Measurements from ENCODE around the gene PLSCR4.
A peak's percentile ranks its signal among the peaks of the same experiment; 100 is the strongest.
"Not testable (repeated sequence)": the region's sequence is repeated elsewhere in the genome, so short reads cannot be mapped to it uniquely, and the experiment has no call there.

The PLSCR4 gene

DNA sequence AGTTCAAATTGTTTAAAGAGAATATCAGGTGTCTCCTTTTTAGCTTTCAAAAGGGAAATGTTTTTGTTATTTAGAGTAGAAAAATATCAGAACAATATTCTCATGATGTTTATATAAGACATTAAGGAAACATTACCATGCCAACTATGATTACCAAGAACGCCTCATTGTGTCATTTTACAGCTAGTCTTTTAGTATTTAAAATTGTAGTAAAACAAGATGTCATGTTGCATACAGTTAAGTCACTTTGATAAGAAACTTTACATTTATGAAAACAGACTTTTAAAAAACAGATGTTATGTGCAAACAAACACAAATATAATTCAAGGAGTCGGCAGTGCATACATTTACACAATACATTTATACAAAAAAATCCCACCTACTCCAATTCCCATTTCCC lies 4.4 kb downstream of the PLSCR4 start:
- DNase-seq, result no peak

DNA sequence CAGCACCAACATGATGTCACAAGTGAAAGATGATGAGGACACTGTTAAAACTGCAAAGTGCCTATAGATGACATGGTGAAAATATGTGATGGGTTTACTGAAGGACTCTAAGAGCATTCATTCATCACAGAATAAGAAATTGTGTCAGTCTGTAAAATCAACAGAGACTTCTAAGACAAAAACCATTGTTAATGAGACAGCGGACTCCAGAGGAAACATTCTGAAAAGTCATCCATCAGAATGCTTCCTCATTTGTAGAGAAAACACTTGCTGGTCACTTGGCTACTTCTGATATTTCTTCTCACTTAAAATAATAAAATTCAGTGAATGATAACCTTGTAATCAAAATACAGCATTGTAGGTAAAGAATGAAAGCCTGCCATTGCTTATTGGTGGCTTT lies 7.3 kb downstream of the PLSCR4 start:
- DNase-seq, result no peak

- no peak for DNase-seq
Measured at GRCh38 chr3:146241523-146242240, 9.2 kb downstream of the PLSCR4 start.

- no peak for DNase-seq
Measured at GRCh38 chr3:146233487-146233886, 17.4 kb downstream of the PLSCR4 start.

GRCh38 chr3:146227486-146227885 lies 23.4 kb downstream of the PLSCR4 start:
- DNase-seq, result no peak

DNA sequence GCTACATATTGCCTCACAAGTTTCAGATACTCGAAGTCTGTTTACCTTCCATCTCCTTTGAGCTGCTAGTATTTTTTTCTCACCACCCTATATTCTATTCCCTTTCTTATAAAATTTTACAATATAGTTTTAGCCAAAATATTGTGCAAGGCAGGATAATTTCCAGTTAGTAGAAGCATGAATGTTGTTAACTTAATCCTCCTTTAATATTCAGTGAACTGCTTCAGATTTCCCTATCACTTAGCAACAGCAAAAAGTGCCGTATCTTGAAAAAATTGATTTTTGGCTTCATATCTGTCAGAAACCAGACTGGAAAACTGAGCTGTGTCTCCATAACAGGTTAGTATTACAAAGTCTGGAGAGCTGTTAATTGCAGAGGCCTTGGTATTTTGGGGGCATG lies 24.0 kb downstream of the PLSCR4 start:
- no peak for DNase-seq

DNA sequence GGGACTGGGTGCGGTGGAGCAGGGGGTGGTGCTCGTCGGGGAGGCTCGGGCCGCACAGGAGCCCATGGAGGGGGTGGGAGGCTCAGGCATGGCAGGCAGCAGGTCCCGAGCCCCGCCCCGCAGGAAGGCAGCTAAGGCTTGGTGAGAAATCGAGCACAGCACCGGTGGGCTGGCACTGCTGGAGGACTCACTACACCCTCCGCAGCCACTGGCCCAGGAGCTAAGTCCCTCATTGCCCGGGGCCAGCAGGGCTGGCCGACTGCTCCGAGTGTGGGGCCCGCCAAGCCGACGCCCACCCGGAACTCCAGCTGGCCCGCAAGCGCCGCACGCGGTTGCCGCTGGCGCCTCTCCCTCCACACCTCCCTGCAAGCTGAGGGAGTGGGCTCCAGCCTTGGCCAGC lies 25.4 kb downstream of the PLSCR4 start:
- DNase-seq, result not testable (repeated sequence)

GRCh38 chr3:146223401-146224373 lies 27.2 kb downstream of the PLSCR4 start:
- no peak for DNase-seq

DNA sequence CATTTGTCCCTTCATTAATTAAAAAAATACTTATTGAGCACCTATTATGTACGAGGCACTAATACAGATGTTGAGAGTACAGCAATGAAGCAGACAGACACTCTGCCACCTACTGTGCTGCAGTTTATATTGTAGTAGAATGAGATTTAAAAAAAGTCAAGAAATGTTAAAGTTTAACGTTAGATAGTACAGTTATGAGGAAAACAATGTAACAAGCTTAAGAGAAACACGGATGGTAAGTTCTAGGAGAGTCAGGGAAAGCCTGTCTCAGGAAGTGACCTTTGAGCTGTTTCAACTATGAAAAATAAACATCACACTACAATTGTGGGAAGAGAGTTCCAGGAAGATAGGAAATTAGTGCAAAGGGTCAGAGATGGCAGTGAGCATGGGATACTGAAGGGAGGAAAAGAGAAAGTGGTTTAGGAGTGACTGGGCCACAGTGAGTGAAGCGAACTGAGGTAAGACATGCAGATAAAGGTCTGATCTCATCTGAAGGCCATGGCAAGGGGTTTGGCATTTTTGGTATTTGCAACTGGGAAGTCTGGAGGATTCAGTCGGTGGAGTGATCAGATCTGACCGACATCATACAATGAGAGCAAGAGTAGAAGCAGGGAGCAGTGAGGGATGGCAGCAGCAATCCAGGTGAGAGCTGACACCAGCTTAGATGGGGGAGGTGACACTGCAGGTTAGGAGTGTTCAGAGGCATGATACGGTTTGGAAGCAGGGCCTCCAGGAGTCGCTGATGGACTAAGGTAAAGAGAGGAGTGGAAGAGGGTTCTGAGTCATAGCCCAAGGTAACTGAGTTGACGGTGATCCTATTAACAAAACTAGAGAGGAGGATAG lies 28.5 kb downstream of the PLSCR4 start:
- no peak for DNase-seq

DNA sequence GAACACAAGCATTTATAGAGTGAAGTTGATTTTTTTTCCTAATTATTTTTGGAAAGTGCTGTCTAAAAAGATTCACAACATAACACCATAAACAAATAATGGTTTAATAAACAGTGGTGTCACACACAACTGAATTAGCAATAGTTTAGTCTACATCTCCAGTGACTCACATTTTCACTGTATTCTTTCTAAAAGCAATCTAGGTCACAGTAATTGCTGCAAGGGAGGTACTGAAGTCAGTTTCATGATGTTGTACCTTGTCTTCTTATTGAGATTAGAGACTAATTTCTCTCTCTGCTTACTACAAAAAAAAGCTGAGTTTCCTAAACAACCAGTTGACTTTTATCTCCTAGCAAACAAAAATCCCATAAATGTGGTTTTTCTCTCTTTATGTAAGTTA lies 29.6 kb downstream of the PLSCR4 start:
- no peak for DNase-seq

DNA sequence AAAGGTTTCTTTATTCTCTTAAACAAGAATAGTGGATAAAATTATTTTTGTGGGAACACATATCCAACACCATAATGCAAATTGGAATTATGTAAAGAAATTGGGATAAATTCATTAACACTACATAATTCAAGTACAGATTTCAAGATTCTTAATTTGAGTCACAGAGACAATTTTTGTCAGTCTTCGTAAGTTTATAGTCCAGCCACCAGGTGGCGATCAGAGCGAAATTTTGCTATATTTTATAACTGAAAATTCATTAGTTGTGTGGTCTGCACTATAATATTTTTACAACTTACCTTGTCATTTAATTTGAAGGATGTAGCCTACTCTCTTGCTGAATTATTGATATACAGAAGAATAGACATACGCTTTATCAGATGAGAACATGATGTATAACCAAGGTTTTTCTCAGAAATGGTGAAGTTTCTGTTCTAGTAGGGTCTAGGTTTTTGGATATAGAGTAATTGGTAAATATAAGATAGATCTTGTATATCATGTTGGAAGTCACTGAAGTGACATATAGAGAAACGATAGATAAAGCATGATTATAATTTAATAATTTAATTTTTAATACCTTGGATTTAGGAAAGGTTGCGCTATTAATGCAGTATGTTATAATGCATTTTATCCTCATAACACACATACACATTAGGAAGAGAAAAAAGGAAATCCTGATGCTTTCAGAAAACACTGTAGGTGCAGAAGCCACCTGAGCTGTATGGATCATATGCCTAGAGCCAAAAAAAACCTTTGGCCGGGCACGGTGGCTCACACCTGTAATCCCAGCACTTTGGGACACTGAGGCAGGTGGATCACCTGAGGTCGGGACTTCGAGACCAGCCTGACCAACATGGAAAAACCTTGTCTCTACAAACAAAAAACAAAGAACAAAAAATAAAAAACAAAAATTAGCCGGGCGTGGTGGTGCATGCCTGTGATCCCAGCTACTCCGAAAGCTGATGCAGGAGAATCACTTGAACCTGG lies 31.7 kb downstream of the PLSCR4 start:
- DNase-seq, result peak; percentile 37 to 58

DNA sequence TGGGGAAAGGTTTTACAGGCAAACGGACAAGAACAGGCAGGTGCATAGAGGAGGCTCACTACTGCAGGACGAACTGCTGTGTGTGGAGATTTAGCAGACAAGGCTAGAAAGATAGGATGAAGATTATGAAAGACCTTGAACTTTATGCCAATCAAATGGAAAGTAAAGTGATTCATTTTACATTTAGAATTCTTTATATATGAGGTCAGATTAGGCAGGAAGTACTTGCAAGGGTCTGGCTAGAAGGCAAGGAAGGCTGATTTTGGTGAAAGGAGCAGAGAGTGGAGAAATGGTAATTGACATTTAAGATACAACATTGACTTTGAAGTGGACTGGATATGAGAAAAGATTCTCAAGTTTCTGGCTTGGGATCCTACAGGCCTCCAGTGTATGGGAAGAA lies 33.6 kb downstream of the PLSCR4 start:
- no peak for DNase-seq

DNA sequence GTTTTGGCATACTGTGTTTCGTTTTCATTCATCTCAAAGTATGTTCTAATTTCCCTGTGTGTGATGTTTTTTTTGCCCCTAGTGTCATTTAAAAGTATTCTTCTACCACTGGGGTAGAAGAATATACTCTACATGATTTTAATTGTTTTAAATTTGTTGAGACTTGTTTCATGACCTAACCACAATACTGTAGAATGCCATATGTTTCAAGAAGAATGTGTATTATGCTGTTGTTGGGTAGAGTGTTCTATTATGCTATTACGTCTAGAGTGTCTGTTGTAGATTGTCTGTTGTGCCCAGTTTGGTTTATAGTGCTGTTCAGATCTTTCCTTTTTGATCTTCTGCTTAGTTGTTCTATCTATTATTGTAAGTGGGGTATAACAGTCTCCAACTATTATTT lies 36.4 kb downstream of the PLSCR4 start:
- no peak for DNase-seq

- no peak for DNase-seq
Measured at GRCh38 chr3:146209371-146209770, 41.5 kb downstream of the PLSCR4 start.

DNA sequence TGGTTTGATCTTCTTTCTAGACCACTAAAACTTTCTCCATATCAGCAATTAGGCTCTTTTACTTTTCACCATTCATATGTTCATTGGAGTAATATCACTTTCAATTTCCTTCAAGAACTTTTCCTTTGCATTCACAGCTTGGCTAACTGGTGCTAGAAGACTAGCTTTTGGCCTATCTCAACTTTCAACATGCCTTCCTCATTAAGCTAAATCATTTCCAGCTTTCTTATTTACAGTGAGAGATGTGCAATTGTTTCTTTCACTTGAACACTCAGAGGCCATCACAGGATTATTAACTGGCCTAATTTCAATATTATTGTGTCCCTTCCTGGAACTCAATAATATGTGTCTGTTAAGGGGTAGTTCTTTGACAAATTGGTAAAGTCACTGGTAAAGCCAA lies 47.1 kb downstream of the PLSCR4 start:
- DNase-seq, result no peak

GRCh38 chr3:146200461-146201220 lies 50.3 kb downstream of the PLSCR4 start:
- DNase-seq, result no peak

DNA sequence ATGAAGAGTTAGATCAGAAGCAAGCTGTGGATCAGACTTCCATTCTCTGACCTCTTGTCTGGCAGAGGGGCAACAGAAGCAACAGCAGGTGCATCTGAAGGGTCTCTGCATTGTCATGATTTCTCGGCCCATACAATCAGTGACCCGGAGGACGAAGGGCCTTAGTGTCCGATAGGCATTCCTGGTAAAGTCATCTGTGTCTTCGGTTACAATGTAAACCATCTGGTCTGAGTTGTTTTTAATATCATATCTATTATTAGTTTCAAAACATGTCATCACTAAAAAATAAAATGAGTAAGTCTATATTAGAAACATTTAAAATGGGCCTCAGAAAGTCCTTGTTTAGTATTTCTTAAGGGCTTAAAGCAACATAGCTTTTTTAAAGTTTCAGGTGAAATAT lies 51.1 kb downstream of the PLSCR4 start:
- no peak for DNase-seq

DNA sequence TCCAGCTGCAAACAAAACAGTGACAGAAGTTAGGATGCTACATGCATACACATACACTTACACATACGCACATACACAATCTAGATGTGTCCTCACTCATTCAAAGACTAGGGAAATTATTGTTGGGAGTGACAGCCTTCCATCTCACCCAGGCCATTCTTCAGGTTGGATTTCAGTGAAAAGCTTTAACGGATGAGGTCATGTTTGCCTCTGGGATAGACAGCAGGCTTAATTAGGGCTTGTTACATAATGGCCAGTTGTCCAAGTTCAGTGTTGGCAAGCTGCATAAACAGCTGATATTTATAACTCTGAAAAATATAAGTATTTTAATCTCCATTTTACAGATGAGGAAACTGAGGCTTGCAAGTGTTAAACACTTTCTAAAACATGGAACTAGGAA lies 54.1 kb downstream of the PLSCR4 start:
- DNase-seq, result no peak

- no peak for DNase-seq
Measured at GRCh38 chr3:146195605-146196004, 55.3 kb downstream of the PLSCR4 start.

- DNase-seq, result no peak
Measured at GRCh38 chr3:146195030-146195429, 55.9 kb downstream of the PLSCR4 start.

GRCh38 chr3:146191051-146191450 lies 59.9 kb downstream of the PLSCR4 start:
- no peak for DNase-seq
